Midbrain (tissue), 1 donor: ENCODE data around the gene KLHL3.

Experiments
- DNase-seq: peaks from one replicate; lab custom pipeline; 2025; lab: John Stamatoyannopoulos, UW

Gene KLHL3

DNA sequence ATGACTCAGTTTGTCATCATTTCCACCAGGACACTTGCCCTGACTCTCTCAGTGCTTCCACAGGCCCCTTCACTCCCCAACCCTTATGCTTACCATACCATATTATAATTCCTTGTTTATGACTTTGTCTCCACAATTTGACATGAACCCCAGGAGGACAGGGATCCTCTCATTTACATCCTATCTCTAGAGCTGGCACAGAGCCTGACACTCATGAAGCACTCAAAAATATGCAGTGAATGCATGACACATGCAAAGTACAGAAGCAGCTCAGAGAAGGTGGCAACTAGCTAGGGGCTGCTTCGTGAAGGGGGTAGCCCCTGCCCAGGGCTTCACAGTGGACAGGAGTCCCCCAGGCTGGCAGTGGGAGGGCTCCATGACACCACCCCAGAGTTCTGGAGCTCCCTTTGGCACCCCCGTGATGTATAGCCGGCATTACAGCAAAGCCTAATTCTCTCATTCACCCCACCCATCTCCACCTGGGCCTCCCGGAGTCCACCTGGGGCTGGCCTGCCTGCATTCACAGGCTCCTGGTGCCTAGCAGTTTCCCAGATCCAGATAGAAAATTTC, 124.8 kb downstream of the KLHL3 start:
- DNase-seq = no peak

DNA sequence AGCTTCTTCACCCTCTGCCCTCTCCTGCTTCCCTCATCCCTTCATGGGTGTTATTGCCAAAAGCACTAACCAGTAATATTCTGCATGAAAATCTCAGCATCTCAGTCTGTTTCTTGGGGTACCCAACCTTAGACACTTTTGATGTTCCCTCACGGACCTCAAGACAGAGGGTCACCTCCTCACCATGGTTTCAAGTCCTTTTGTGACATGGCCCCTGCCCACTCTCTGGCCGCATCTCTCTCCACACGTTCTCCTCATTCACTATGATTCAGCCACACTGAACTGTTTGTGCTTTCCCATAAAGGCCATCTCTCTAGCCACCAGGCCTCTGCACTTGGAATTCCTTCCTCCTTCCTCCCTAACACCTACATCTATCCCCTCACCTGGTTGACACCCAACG, 125.3 kb downstream of the KLHL3 start:
- no peak for DNase-seq

DNA sequence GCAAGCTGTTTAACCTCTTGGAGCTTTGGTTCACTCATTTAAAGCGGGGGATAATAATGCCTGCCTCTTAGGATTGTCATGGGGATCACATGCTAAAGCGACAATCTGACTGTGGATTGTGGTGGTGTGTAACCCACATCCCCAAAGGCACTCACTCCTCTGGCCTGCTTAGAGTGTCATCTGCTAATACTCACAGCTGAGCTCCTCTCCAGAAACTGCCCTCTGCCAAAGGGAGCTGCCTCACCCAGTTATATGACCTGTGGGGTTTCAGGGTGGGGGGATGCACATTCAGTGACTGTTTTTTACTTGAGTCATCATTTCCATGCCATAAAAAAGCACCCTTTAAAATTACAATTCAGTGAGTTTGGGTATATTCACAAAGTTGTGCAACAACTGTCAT, 126.8 kb downstream of the KLHL3 start:
- DNase-seq = no peak

DNA sequence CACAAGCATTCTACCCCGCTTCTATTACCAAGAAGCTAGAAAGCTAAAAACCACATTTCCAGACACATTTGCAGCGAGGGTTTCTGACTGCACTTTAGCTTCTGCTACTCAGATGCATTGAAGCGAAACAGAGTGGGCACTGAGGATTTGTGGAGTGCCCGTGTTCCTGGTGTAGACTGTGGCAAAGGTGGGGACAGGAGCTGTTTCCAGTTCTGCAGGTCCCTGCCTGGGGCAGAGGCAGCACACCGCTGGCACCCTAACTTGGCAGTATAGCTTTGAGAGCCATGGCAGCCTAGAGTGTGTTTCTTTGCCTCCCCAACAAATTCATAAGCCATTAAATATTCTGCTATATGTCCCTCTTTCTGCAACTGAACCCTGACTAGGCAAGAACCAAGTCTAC, 128.1 kb downstream of the KLHL3 start:
- no peak for DNase-seq

DNA sequence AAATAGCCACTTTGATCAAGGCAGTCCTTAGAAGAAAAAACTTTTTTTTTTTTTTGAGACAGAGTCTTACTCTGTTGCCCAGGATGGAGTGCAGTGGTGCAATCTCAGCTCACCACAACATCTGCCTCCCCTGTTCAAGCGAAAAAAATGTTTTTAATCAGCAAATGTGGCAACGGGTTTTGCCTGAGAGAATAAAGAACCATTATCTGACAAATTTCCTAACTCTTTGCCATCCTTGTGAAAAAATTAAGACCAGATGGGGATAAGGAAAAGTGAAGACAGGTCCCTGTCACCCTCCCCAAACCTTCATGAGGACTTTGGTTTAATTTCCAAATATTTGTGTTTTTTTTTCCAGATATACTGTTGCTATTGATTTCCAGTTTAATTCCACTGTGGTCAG, 129.5 kb downstream of the KLHL3 start:
- DNase-seq = no peak

DNA sequence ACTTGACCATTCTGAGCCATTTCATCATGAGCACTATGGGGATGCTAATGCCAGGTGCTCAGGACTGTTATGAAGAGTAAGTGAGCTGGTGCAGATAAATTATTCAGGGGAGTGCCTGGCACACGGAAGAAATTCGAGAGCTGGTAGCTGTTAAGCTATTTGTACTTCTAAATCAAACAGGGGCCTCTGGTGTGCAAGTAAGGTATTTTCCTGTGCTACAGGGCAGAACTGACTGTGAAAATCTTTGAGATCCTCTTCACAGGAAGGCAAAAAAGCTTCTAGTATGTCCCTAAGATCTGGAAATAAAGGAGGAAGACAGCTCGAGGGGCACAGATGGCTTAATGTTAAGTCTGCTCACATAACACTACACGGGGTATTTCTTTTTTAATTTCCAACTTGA, 130.5 kb downstream of the KLHL3 start:
- no peak for DNase-seq

DNA sequence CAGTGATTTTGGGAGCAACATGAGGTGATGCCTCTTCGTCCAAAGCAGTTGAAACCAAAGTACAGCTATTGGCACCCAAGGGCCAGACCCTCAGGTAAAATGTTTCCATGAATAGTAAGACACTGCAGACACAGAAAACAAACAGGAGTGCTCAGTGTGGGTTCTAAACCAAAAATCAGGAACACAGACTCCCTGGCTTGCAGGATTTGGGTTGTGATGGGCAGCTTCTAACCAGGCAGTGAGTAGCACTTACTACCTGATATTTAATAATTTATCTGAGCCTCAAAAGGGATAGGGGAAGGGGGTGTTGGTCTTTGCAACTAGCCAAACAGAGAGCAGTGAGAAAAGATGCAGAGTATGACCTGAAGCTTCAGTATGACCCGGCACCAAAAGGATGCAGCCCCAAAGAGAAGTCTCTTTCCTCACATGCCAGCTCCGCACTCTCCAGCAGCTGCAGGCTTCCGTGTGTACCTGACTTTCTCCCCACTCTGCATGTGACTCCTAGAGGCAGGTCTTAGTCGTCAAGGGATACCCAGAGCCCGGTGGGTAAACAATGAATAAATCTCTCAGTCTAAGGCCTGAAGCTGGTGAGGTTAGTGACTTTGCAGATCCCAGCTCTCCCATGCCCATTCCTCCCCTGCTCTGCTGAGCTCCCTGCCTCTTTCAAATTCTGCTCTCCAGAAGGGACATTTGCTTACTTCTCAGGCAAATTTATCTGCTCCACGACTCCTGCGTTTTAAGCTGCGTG, 131.4 kb downstream of the KLHL3 start:
- no peak for DNase-seq

DNA sequence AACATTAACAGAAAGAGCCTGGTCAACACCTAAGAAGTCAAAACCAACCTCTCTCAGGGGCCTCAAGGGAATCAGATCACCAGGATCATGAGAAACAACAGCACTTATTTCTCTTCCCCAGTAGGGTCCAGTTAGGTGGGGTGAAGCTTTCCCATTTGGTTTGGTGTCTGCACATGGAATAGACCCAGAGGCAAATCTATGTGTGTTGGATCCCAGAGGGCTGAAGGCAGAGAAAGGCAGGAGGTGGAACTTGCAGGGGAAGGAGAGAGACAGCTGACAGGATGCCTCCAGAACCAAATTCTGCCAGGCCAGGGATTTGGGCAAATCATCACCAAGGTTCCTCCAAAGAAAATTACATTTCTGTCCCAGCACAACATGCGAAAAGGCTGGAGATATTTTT, 132.0 kb downstream of the KLHL3 start:
- DNase-seq = no peak

DNA sequence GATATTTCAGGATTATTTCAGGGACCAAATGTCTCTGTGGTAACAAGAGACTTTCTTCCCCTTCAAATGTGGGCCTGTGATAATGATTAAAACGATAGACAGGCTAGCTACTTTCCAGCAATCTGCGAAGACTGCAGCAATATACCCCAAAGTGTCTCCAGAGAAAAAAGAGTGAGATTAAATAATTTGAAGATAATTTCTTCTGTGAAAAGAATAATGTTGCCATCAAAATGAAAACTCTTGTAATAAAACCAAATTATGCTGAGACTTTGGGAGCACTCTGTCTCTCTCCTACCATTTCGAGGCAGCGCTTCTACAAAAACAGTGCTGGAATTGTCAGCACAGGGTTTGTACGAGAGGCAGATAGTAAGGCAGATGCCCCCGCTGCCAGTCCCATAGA, 132.5 kb downstream of the KLHL3 start:
- DNase-seq = no peak

DNA sequence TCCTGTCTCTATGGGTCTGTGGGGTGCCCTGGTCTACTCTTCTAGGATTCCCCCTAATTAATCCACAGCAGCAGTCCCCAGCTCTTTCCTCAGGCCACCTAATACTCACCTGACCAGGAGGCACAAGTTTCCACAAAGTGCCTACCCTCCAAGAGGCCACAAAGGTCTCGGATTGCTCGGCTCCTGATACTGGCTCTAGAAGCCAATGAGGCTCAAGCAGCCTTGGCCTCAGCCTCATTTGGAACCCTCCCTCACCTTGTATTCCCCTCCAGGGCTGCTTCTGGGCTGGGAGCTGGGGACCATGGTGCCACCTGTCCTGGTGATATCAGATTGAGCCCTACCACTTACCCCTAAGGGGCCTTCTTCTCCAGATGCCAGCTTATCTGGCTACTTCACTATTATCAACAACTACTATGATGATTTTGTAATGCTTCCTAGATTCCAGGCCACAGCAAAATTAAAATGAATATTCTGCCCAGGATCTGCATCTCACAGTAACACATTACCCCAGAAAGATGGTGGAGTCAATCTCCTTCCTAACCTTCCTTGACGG, 133.1 kb downstream of the KLHL3 start:
- no peak for DNase-seq

DNA sequence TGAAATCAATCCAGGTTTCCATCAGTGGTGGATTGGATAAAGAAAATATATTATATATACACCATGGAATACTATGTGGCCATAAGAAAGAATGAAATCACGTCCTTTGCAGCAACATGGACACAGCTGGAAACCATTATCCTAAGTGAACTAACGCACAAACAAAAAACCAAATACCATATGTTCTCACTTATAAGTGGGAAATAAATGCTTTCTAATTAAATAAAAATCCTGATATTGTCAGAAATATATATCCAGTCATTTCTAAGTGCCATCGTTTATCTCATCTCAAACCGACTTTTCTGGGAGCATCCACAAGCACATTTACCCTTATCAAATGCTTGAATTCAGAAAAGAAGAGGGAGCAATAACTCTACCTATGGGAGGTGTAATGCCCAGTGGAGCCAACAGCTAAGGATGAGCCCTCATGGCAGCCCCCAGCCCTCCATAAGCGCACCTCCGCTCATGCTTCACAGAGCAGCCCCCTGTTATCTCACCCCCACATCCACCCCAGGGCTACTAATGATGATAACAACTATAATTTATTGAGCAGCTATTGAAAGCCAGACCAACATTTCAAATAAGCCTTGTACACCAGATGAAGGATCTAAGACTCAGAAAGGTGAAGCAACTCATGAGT, 135.0 kb downstream of the KLHL3 start:
- no peak for DNase-seq

DNA sequence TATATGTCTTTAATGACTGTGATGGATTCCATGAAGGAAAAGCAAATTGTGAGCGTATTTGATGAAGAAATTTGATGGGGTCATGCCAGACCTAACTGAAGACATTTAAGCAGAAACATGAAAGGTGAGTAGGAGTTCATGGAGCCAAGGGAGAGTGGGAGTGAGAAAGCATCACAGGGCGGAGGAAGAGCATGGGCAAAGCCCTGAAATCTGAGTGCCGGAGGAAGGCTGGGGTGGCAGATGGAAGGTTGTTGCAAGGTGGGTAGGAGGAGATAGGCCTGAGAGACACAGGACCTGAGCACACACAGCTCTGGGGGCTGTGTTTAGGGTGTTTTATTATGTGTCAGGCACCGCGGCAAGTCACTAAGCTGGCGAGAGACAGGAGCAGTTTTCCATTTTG, 136.4 kb downstream of the KLHL3 start:
- DNase-seq = no peak

DNA sequence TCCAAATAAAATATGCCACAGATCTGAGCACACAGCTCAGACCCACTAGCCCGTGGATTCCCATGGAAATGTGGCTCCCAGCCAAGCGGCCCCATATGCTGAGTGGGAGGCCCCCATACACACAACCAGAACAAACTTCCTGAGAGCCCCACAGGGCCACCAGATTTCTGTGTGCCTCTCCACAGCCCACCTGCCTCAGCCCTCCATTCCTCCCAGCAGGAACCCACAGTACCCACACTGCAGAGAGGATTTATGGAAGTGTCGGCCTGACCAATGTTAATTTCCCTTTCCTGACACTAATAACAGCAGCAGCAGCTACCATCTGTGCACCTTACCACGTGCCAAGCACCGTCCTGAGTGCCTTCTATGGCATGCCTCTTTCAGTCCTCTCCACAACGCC, 137.5 kb downstream of the KLHL3 start:
- DNase-seq = no peak

DNA sequence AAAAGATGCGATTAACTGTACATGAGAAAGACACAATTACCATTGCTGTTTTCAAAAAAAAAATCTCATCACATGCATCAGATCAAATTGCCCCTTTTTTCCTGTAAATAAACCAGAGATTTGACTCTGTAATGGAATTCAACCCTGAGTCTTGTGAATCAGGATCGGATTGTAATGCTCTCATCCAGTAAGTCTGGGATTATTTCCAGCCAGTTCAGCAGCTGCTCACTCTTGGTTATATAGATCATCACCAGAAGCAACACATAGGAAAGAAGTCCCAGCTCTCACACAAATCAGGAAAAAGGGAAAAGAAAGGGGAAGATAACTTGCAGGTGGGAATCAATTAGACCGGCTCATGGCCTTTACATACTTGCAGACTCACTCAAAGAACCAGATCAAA, 138.9 kb downstream of the KLHL3 start:
- DNase-seq = no peak

DNA sequence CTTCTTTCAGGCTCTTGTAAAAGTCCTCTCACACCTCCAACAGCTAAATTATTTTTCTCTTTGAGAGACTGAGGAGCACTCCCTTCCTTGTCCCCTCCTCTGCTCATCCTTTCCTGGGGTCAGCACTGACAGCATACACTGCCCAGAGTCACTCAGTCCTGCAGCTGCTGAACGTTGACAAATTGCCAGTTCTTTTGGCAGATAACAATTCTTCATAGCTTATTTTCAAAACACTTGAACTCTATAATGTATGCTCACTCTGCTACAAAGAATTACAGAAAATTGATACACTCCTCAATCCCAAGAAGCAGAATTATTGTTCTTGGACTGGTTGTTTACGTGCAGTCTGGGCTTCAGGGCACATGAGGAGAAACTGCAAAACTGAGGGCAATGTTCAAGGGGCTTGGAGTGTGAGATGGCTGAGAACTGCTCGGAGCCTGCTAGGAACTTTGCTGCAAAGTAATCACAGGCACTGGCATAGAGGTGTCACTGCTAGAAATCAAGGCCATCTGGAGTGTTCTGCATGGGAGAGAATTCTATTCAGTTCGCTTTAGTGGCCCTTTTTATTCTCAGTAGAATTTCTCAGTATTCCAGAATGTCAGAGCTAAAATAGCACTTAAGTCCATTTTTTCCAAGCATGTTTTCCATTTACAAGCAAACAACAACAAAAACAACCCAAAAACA, 140.4 kb downstream of the KLHL3 start:
- DNase-seq = no peak

DNA sequence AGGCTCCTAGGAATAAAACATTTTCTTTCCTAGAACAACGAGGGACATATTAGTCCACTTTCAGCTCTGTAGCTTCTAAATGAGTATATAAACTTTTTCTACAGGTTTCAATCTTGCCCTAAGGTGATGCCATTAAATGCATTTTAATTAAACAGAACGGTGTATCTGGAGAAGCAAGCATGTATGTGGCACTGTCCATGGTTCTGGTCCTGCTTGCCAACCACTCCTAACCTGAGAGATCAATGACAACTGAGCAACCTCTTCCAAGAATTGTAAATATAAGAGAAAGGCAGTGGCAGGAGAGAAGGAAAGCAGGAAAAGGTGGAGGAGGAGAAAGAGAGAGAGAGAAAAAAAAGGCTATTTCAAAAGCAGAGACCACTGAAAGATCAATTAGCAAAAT, 141.2 kb downstream of the KLHL3 start:
- DNase-seq = no peak

DNA sequence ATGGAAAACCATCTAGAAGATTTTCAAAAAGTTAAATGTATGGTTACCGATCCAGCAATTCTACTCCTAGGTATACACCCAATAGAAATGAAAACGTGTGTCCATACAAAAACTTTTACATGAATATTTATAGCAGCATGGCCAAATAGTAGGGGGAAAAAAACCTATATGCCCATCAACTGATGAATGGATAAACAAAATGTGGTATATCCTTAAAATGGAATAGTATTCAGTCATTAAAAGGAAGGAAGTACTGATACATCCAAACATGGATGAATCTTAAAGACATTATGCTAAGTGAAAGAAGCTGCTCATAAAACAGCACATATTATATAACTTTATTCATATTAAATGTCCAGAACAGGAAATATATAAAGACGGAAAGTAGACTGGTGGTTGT, 143.6 kb downstream of the KLHL3 start:
- no peak for DNase-seq

DNA sequence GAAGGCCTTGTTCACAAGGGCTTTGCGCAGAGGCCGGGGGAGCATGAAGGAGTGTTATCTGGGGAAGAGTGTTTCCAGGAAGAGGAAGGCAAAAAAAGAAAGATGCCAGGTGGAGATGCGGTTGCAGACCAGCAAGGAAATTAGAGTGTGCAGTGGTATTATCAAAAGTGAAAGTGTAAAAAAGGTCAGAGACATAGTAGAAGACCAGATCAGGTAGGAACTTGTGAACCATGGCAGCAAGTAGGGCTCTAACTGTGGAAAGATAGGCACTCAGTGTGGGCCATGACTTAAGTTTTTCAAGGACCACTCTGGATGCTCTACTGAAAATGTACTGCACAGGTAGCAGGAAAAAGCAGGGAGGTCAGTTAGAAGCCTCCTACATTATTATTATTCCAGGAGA, 146.7 kb downstream of the KLHL3 start:
- no peak for DNase-seq

DNA sequence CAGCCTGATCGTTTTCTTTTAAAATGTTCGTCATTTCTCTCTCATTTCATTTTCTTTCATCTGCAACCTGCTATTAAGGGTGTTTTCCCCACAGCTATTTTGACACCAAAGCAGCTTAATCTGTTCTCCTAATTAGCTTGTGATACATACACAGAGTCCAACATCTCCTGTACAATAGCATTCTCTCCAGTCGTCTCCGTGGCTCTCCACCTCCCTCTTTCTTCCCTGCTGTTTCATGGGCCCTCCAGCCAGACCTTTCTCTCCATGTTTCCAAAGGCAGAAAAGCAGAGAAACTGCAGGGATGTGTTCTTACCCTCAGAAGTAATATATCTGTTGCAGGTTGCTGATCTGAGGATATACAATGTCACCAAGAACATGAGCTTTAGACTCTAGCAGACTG, 148.0 kb downstream of the KLHL3 start:
- no peak for DNase-seq

DNA sequence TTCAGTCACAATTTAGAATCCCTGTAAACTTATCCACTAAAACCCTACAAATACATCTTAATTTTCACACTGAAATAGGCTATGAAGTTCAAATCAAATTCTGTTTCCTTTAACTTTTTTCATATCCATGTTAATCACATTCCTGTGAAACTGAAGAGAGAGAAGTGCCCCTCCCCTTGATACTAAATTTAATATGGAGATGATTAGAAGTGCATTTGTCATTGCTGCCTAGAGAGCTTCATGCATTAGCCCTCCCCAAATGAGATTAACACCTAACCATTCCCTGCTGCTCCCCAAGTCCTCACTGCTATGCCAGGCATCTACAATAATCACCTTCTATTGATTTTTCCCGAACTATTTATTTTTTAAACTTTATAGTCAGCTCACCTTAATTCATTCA, 151.6 kb downstream of the KLHL3 start:
- no peak for DNase-seq

DNA sequence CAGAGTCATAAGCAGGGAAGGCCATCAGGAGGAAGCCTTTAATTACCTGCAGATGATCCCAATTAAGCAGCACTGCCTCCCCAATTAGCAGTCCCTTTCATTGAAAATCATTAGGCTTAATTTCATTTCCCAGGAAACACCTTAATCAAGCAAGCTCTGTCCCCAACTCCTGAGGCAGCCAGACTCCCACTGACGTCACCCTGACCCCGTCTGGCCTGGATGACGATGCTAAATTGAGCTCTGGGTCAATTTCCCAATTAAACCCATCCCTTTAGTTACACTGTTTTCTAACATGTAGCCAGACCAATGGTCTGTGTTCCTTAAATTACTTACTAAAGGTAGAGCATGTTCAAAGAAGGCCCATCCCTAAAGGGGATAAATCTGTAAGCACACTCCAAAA, 152.8 kb downstream of the KLHL3 start:
- no peak for DNase-seq

DNA sequence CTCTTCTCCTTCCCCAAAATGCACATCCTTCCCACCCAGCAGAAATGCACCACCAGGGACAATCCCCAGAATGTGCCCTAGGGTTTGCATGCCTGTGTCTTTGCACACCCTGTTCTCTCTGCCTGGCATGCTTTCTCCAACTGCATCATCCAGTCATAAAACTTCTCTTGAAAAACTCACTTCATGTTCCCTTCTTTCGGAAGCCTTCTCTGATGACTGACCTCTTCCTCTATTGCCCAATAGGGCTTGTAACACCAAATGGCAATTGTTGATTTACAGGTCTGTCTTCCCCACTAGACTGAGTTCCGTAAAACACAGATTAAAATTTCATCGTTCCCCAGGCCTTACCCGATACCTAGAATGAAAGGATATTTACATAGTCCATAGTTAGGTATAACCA, 153.7 kb downstream of the KLHL3 start:
- no peak for DNase-seq

DNA sequence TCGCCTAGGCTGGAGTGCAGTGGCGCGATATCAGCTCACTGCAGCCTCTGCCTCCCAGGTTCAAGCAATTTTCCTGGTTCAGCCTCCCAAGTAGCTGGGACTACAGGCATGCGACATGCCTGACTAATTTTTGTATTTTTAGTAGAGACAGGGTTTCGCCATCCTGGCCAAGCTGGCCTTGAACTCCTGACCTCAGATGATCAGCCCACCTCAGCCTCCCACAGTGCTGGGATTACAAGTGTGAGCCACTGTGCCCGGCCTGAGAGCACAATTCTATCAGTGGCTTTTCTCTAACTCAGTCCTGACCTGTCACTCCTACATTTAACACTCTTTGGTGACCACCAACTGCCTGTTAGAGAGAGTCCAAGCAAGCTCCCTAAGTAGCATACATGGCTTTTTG, 154.1 kb downstream of the KLHL3 start:
- no peak for DNase-seq
